Ovary (tissue), 9 donors: Measurements from ENCODE around the gene BCL11B. TPM values are rescaled to one million over a fixed set of nuclear protein-coding genes. Genes with fewer than 3 reads are reported as not detected.

Source experiments
- DNase-seq, 5 donors: peaks; one replicate each; pipeline ENCODE4 v3.0.0-alpha.2; 2019 to 2020
- H3K27ac ChIP-seq, 2 donors: fragments of 200-600 bp; one replicate each; pipeline versions ENCODE4 v1.5.1 to v1.8.0; 2019 to 2022
- H3K27me3 ChIP-seq: fragments of 200-600 bp; one replicate; pipeline ENCODE4 v1.8.0; 2022
- H3K36me3 ChIP-seq: fragments of 200-600 bp; sonication (generic); one replicate; pipeline ENCODE4 v1.5.1; 2019
- H3K4me1 ChIP-seq: one replicate; pipeline ENCODE4 v1.8.1; 2013; ENCODE audit warnings: mild to moderate bottlenecking, moderate library complexity; ENCODE audit not compliant: insufficient read depth
- H3K4me3 ChIP-seq: fragments of 200-600 bp; sonication (generic); one replicate; pipeline ENCODE4 v1.5.1; 2017
- H3K9me3 ChIP-seq, 2 donors: fragments of 200-600 bp in 1 of 2; sonication (generic) in 1 of 2; one replicate each; pipeline versions ENCODE4 v1.5.1 to v1.8.1; 2013 to 2019; ENCODE audit warnings: mild to moderate bottlenecking in 1 of 2, moderate library complexity in 1 of 2
- CTCF ChIP-seq, 3 donors: fragments of 450-650 bp in 2 of 3; fragments of 200-600 bp in 1 of 3; IDR thresholded peaks; one replicate each; pipeline versions ENCODE4 v1.5.1 to v1.8.0; 2016 to 2022; ENCODE audit warnings: antibody characterized with exemption in 3 of 3, mild to moderate bottlenecking in 1 of 3
- EP300 ChIP-seq: sonication (generic); formaldehyde crosslinking; IDR thresholded peaks from one replicate; pipeline ENCODE4 v1.6.1; 2017; ENCODE audit warnings: antibody characterized with exemption
- POLR2A ChIP-seq: fragments of 450-650 bp; IDR thresholded peaks from one replicate; pipeline ENCODE4 v1.6.1; 2017; ENCODE audit warnings: antibody characterized with exemption, mild to moderate bottlenecking, moderate library complexity
- WGBS, 3 donors: extraction: QIAGEN DNeasy Blood & Tissue Kit in 1 of 3; methylation state at CpG; one replicate each; pipeline versions ENCODE4 v1.1.5 to v1.1.7; 2013 to 2017; 5-methylcytosine and 5-hydroxymethylcytosine counted together
- intact Hi-C, 4 donors: fragments of 100-400 bp; cut with DNase I; formaldehyde crosslinking; loops; one replicate each; pipeline versions ENCODE4 v1.11.0 to v1.15.1; 2022 to 2023
- polyA plus RNA-seq, 2 donors: library from polyadenylated mRNA; stranded (reverse); fragments of 200-250 nt in 1 of 2; fragments of 350-450 nt in 1 of 2; fragmentation: Illumina TruSeq in 1 of 2; extraction: RNeasy Lipid Tissue Mini Kit (QIAGEN cat#74804) in 1 of 2; gene quantifications; one replicate each; pipeline ENCODE4 v1.2.3, GENCODE V29; 2013 to 2014
- total RNA-seq, 7 donors: library from RNA; depleted of rRNA in 2 of 7; stranded (reverse); fragments of >200 nt in 2 of 7; fragmentation: NEBNext Ultra II Directional in 3 of 7; extraction: Animal tissue kit (Norgen Biotek cat#: 25700) in 3 of 7; gene quantifications; one replicate each; pipeline versions ENCODE4 v1.1.0 to v1.2.4, GENCODE V29; 2016 to 2023
- donor health status: DM: no; HTN: no; CAD: no; lungs with moderate emphysema.
- donor health status: DM: no; HTN: no; CAD: no.
- donor health status: Bipolar disorder and iron deficiency.
- donor health status: DM: yes; HTN: yes; CAD: no.
- donor health status: DM: no; HTN: no; CAD: no.
- donor health status: DM: yes; HTN: yes; CAD: no.

BCL11B gene
- total and polyA plus RNA-seq, 9 donors, result 0.08 to 0.84 (median 0.43) TPM

GRCh38 chr14:99211410-99211809, 60.6 kb downstream of the BCL11B start:
- intact Hi-C loops, result no loop called here
- Histone ChIP-seq H3K4me1 (peaks cover 2% of the 10 kb centered on the region), H3K27me3 (no peaks in the 10 kb centered on the region), H3K4me3 (no peak overlapping the region), H3K36me3 (no peaks in the 10 kb centered on the region), H3K27ac (no peak overlapping the region), H3K9me3 (no peaks in the 10 kb centered on the region)
- TF ChIP-seq CTCF (IDR thresholded peaks at IDR 0.05) (no peak), POLR2A (no peak), EP300 (no peak)
- 79 to 81% (median 80%) methylated on average over 9 of the region's 9 CpGs for WGBS, 3 donors
- DNase-seq, result no peak

- Histone ChIP-seq H3K4me1 (peaks cover 2% of the 10 kb centered on the region), H3K27me3 (no peaks in the 10 kb centered on the region), H3K4me3 (no peak overlapping the region), H3K9me3 (no peaks in the 10 kb centered on the region), H3K27ac (no peak overlapping the region), H3K36me3 (no peaks in the 10 kb centered on the region)
- WGBS, 3 donors, result 68 to 72% (median 70%) methylated on average over 8 of the region's 8 CpGs
- intact Hi-C loops, result no loop called here
- no peak for DNase-seq
- TF ChIP-seq EP300, result no peak
- no peak for TF ChIP-seq POLR2A
- TF ChIP-seq CTCF (IDR thresholded peaks at IDR 0.05), result no peak
Observed at GRCh38 chr14:99210333-99210732, 61.7 kb downstream of the BCL11B start.

- Histone ChIP-seq H3K9me3 (no peaks in the 10 kb centered on the region), H3K4me1 (no peaks in the 10 kb centered on the region), H3K36me3 (no peaks in the 10 kb centered on the region), H3K27ac (no peak overlapping the region), H3K4me3 (no peak overlapping the region), H3K27me3 (no peaks in the 10 kb centered on the region)
- 83 to 84% (median 84%) methylated on average over 7 of the region's 7 CpGs for WGBS, 3 donors
- intact Hi-C loops, result no loop called here
- DNase-seq, result no peak
- TF ChIP-seq POLR2A, result no peak
- no peak for TF ChIP-seq CTCF (IDR thresholded peaks at IDR 0.05)
- no peak for TF ChIP-seq EP300
Observed at GRCh38 chr14:99209409-99209808, 62.6 kb downstream of the BCL11B start.

- Histone ChIP-seq H3K27ac (no peak overlapping the region), H3K27me3 (no peaks in the 10 kb centered on the region), H3K9me3 (no peaks in the 10 kb centered on the region), H3K36me3 (no peaks in the 10 kb centered on the region), H3K4me3 (no peak overlapping the region), H3K4me1 (no peaks in the 10 kb centered on the region)
- TF ChIP-seq POLR2A (no peak), CTCF (IDR thresholded peaks at IDR 0.05) (no peak), EP300 (no peak)
- 58 to 65% (median 63%) methylated on average over 8 to 9 of the region's 9 CpGs for WGBS, 3 donors
- intact Hi-C loops, result no loop called here
- DNase-seq, result no peak
Observed at GRCh38 chr14:99208318-99208717, 63.7 kb downstream of the BCL11B start.

- no peak overlapping the region for H3K4me3 ChIP-seq
- DNase-seq, result no peak
- intact Hi-C loops, result no loop called here
- WGBS, 3 donors, result 63 to 69% (median 69%) methylated on average over 4 of the region's 4 CpGs
- TF ChIP-seq POLR2A (no peak), CTCF (IDR thresholded peaks at IDR 0.05) (no peak), EP300 (no peak)
- no peaks in the 10 kb centered on the region for H3K9me3 ChIP-seq
- H3K4me1 ChIP-seq, result no peaks in the 10 kb centered on the region
- no peaks in the 10 kb centered on the region for H3K27me3 ChIP-seq
- no peaks in the 10 kb centered on the region for H3K36me3 ChIP-seq
- H3K27ac ChIP-seq, result no peak overlapping the region
Observed at GRCh38 chr14:99207456-99207855, 64.5 kb downstream of the BCL11B start.
